ENCODE data around the gene MAN2B2.

GRCh38 chr4:6526156-6526555, 48.8 kb upstream of the MAN2B2 start:
- no peak for TF ChIP-seq EZH2phosphoT487 (IDR thresholded peaks at IDR 0.05; ENCODE audit: low read depth, severe bottlenecking, unreplicated experiment)
- TF ChIP-seq CTCF (IDR thresholded peaks at IDR 0.05; ENCODE audit: poor library complexity) = no peak

Measured in hepatocyte (in vitro differentiated cells).